Nephron (organoid): Measurements from ENCODE around the gene DNAJB11.
"Not testable (repeated sequence)": the region's sequence is repeated elsewhere in the genome, so short reads cannot be mapped to it uniquely, and the experiment has no call there.

Experiments
- H3K27ac Mint-ChIP-seq, 3 experiments: 2 replicates each; pipeline ENCODE4 v1.8.0; 2020; ENCODE audit warnings: mixed read lengths in 3 of 3, mild to moderate bottlenecking in 2 of 3, moderate library complexity in 1 of 3
- H3K27me3 Mint-ChIP-seq: 2 replicates; pipeline ENCODE4 v1.8.0; 2021; ENCODE audit warnings: low read depth, mild to moderate bottlenecking, moderate library complexity, mixed read lengths
- H3K36me3 Mint-ChIP-seq: 2 replicates; pipeline ENCODE4 v1.8.0; 2020; ENCODE audit warnings: low read depth, mixed read lengths
- H3K4me1 Mint-ChIP-seq: 2 replicates; pipeline ENCODE4 v1.8.0; 2020; ENCODE audit warnings: mixed read lengths
- H3K4me3 Mint-ChIP-seq, 3 experiments: 2 replicates each; pipeline ENCODE4 v1.8.0; 2020; ENCODE audit warnings: mild to moderate bottlenecking in 3 of 3, mixed read lengths in 3 of 3, moderate library complexity in 2 of 3
- H3K9me3 Mint-ChIP-seq: 2 replicates; pipeline ENCODE4 v1.8.0; 2020; ENCODE audit warnings: mixed read lengths
- TF ChIP-seq, protein P1 (sequence below), 3 experiments: fragments of 200-600 bp; sonication (generic); IDR thresholded peaks; one replicate each; pipeline ENCODE4 v1.5.0; 2021; ENCODE audit warnings: antibody characterized with exemption in 3 of 3; ENCODE audit not compliant: unreplicated experiment in 3 of 3

Gene DNAJB11

DNA sequence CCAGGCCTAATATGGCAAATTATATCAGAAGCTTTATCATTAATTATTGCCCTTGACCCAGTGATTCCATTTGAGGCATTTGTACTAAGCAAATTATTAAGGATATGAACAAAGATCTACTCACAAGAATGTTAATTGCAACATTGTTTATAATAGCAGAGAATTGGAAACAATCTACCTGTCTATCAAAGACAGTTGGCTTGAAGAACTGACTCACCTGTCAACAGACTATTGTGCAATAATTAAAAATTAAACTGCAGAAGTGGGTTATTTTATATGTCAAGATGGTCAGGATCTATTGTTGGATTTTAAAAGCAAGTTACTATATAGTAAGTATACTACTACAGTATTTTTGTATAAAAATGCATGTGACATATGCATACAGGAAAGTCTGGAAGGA, 63.0 kb downstream of the DNAJB11 start:
- Mint-ChIP-seq H3K9me3 (no peaks in the 10 kb centered on the region), H3K4me3 (no peak overlapping the region), H3K27ac (no peak overlapping the region), H3K36me3 (no peaks in the 10 kb centered on the region), H3K4me1 (no peaks in the 10 kb centered on the region), H3K27me3 (peaks cover 14% of the 10 kb centered on the region)
- TF ChIP-seq, protein P1, sequence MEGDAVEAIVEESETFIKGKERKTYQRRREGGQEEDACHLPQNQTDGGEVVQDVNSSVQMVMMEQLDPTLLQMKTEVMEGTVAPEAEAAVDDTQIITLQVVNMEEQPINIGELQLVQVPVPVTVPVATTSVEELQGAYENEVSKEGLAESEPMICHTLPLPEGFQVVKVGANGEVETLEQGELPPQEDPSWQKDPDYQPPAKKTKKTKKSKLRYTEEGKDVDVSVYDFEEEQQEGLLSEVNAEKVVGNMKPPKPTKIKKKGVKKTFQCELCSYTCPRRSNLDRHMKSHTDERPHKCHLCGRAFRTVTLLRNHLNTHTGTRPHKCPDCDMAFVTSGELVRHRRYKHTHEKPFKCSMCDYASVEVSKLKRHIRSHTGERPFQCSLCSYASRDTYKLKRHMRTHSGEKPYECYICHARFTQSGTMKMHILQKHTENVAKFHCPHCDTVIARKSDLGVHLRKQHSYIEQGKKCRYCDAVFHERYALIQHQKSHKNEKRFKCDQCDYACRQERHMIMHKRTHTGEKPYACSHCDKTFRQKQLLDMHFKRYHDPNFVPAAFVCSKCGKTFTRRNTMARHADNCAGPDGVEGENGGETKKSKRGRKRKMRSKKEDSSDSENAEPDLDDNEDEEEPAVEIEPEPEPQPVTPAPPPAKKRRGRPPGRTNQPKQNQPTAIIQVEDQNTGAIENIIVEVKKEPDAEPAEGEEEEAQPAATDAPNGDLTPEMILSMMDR (IDR thresholded peaks at IDR 0.05; ENCODE audit: unreplicated experiment in 3 of 3) = no peak

DNA sequence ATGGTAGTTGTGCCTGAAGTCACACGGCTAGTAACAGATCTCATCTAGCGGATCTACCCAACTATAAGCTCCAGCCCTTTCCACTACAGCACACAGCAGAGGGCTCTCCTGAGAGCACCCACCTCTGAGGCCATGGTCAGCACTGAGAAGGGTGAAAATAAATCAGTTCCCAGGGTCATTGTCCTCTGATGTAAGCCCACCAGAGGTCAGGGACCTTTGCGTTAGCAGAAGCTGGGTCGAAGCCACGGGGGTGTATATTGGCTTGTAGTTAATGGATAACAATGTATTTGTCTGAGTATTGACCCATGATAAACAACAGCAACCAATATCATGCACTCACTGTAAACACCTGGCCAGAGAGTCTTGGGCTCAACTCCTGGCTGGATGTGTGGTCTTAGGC, 63.7 kb downstream of the DNAJB11 start:
- H3K4me3 Mint-ChIP-seq, H3K4me1 Mint-ChIP-seq, H3K9me3 Mint-ChIP-seq, H3K27ac Mint-ChIP-seq, H3K36me3 Mint-ChIP-seq: not testable (repeated sequence)
- H3K27me3 Mint-ChIP-seq = peaks cover 17% of the 10 kb centered on the region
